SU-DHL-6 (cell line): ENCODE measurements around the gene TAF11.

Source experiments
- H2AFZ ChIP-seq: fragments of 200-600 bp; sonication (generic); 2 replicates; pipeline ENCODE4 v1.6.1; 2014; ENCODE audit warnings: low read depth, mild to moderate bottlenecking, moderate library complexity, mixed read lengths, antibody characterized with exemption, low read length; ENCODE audit not compliant: severe bottlenecking
- H3F3A ChIP-seq: fragments of 200-600 bp; shearing (Covaris generic); 2 replicates; pipeline ENCODE4 v1.6.0; 2016; ENCODE audit warnings: antibody characterized with exemption, mild to moderate bottlenecking; ENCODE audit not compliant: insufficient read depth
- H3K27ac ChIP-seq: fragments of 200-600 bp; sonication (generic); 2 replicates; pipeline ENCODE4 v1.5.1; 2016; ENCODE audit warnings: low read depth, mild to moderate bottlenecking, low read length, moderate library complexity, mixed read lengths
- H3K27me3 ChIP-seq: fragments of 200-600 bp; sonication (generic), shearing (Covaris generic); 2 replicates; pipeline ENCODE4 v1.6.0; 2014; ENCODE audit warnings: mild to moderate bottlenecking, low read length
- H3K36me3 ChIP-seq: fragments of 200-600 bp; sonication (generic); 2 replicates; pipeline ENCODE4 v1.6.1; 2014; ENCODE audit warnings: mild to moderate bottlenecking, low read length, mixed read lengths
- H3K4me2 ChIP-seq: fragments of 300-600, 200-600 bp; shearing (Covaris generic), sonication (generic); 2 replicates; pipeline ENCODE4 v1.6.0; 2014; ENCODE audit warnings: low read length, low read depth, mild to moderate bottlenecking; ENCODE audit not compliant: poor library complexity, severe bottlenecking
- H3K4me3 ChIP-seq: fragments of 200-600 bp; sonication (generic); 2 replicates; pipeline ENCODE4 v1.5.1; 2014; ENCODE audit warnings: antibody characterized with exemption, low read length, mild to moderate bottlenecking, mixed read lengths; ENCODE audit not compliant: insufficient read depth, poor library complexity, severe bottlenecking
- H3K79me2 ChIP-seq: fragments of 200-600 bp; sonication (generic); 2 replicates; pipeline ENCODE4 v1.6.1; 2014; ENCODE audit warnings: mild to moderate bottlenecking, low read length, moderate library complexity; ENCODE audit not compliant: insufficient read depth
- H3K9ac ChIP-seq: fragments of 200-600 bp; sonication (generic); 2 replicates; pipeline ENCODE4 v1.7.0; 2014; ENCODE audit warnings: mild to moderate bottlenecking, low read length
- H3K9me2 ChIP-seq: fragments of 200-600 bp; sonication (generic); replicated peaks from 2 replicates; pipeline ENCODE4 v1.6.1; 2014; ENCODE audit warnings: low read length; ENCODE audit not compliant: insufficient read depth
- H3K9me3 ChIP-seq: fragments of 200-600 bp; sonication (generic); 2 replicates; pipeline ENCODE4 v1.6.1; 2014; ENCODE audit warnings: low read length, mixed read lengths; ENCODE audit not compliant: insufficient read depth
- H4K20me1 ChIP-seq: fragments of 200-600 bp; sonication (generic); 2 replicates; pipeline ENCODE4 v1.6.1; 2014; ENCODE audit warnings: low read depth, mild to moderate bottlenecking, antibody characterized with exemption, low read length, moderate library complexity, mixed read lengths
- EZH2phosphoT487 ChIP-seq: fragments of 200-600 bp; sonication (generic), shearing (Covaris generic); conservative IDR thresholded peaks from 2 replicates; pipeline ENCODE4 v1.6.1; 2018; ENCODE audit warnings: mild to moderate bottlenecking, antibody characterized with exemption, low read length, moderate library complexity, mixed read lengths
- TF ChIP-seq, protein P1 (sequence below): fragments of 200-600 bp; sonication (generic); IDR thresholded peaks from one replicate; pipeline ENCODE4 v1.5.1; 2017; ENCODE audit warnings: antibody characterized with exemption, mild to moderate bottlenecking, low read length, moderate library complexity; ENCODE audit not compliant: insufficient read depth, poor library complexity, severe bottlenecking

Gene TAF11

DNA sequence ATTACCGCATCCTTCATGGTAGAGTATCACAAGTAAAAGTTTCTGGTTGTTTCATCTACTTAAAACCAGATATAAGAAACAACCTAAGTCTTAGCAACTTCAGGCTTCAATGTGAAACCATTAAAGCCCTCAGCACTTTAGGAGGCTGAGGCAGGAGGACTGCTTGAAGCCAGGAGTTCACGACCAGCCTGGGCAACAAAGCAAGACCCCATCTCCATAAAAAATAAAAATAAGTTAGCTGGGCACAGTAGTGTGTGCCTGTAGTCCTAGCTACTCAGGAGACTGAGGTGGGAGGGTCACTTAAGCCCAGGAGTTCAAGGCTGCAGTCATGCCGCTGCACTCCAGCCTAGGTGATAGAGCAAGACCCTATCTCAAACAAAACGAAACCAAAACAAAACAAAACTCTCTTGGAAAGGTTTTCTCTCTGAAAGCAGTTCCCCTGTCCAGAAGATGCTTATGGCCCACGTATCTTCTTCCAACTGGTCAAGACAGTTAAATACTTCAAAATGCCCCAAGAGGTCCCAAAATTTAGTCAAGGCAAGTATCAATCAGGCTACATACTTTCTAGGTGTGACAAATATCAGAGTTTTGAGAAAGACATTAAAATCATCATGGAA lies 9.9 kb downstream of the TAF11 start:
- no peak overlapping the region for H2AFZ ChIP-seq
- H3K79me2 ChIP-seq = 0 out of 2 replicates have a peak, but pooled peaks cover 3% of the 10 kb centered on the region
- no peak overlapping the region for H3K9ac ChIP-seq
- H3K27ac ChIP-seq = no peak overlapping the region
- H3K4me2 ChIP-seq = no peak overlapping the region
- no peaks in the 10 kb centered on the region for H4K20me1 ChIP-seq
- H3K9me2 ChIP-seq = no peaks in the 10 kb centered on the region
- no peaks in the 10 kb centered on the region for H3K9me3 ChIP-seq
- no peak overlapping the region for H3K4me3 ChIP-seq
- TF ChIP-seq, protein P1, sequence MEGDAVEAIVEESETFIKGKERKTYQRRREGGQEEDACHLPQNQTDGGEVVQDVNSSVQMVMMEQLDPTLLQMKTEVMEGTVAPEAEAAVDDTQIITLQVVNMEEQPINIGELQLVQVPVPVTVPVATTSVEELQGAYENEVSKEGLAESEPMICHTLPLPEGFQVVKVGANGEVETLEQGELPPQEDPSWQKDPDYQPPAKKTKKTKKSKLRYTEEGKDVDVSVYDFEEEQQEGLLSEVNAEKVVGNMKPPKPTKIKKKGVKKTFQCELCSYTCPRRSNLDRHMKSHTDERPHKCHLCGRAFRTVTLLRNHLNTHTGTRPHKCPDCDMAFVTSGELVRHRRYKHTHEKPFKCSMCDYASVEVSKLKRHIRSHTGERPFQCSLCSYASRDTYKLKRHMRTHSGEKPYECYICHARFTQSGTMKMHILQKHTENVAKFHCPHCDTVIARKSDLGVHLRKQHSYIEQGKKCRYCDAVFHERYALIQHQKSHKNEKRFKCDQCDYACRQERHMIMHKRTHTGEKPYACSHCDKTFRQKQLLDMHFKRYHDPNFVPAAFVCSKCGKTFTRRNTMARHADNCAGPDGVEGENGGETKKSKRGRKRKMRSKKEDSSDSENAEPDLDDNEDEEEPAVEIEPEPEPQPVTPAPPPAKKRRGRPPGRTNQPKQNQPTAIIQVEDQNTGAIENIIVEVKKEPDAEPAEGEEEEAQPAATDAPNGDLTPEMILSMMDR = no peak
- TF ChIP-seq EZH2phosphoT487 = no peak
- peaks cover 7% of the 10 kb centered on the region for H3F3A ChIP-seq
- no peaks in the 10 kb centered on the region for H3K27me3 ChIP-seq
- peaks cover 23% of the 10 kb centered on the region; the same call in 1 of the 2 replicates for H3K36me3 ChIP-seq

DNA sequence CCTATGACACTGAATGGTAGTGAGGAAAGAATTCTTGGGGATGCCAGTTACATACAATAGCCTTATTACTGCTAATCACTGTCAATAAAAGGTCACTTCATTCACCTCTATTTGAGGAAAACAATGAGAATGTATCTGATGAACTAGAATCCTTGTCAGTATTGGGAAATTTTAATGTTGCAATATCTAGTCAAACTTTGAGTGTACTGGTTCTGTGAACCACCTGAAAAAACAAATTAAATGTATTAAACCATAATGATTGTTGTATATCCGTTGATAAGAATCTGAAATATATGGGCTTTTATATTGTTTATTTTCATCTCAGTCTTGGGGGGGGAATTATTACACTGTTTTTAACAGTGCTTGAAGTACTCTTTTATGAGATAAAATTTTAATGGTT lies 10.6 kb downstream of the TAF11 start:
- H2AFZ ChIP-seq = no peak overlapping the region
- no peaks in the 10 kb centered on the region for H3K9me2 ChIP-seq
- no peaks in the 10 kb centered on the region for H3K79me2 ChIP-seq
- no peaks in the 10 kb centered on the region for H3K27me3 ChIP-seq
- H4K20me1 ChIP-seq = no peaks in the 10 kb centered on the region
- H3K4me3 ChIP-seq = no peak overlapping the region
- peaks cover 23% of the 10 kb centered on the region; the same call in 1 of the 2 replicates for H3K36me3 ChIP-seq
- no peak for TF ChIP-seq EZH2phosphoT487
- TF ChIP-seq, protein P1 = no peak
- H3K9me3 ChIP-seq = no peaks in the 10 kb centered on the region
- H3F3A ChIP-seq = peaks cover 7% of the 10 kb centered on the region
- no peak overlapping the region for H3K4me2 ChIP-seq
- H3K27ac ChIP-seq = no peak overlapping the region
- no peak overlapping the region for H3K9ac ChIP-seq

DNA sequence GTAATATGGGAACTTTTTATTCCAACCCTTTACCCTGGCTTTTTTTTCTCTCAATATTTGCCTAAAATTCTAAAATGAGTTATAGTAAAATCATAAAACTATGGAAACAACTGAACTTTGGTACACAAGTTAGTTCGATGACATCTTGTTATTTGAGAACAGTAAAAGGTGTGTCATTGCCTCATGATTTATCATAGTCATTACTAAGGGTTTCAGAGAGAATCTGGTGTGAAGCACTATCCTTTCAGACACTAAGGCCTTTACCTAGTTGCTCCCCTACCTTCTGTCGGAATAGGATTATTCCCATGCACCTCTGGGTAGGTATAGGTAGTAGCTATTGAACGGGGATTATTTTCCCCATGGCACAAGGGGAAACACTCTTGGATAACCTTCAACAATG lies 11.4 kb downstream of the TAF11 start:
- Histone ChIP-seq H3K4me2 (no peak overlapping the region), H3F3A (peaks cover 7% of the 10 kb centered on the region), H3K79me2 (no peaks in the 10 kb centered on the region), H3K36me3 (peaks cover 23% of the 10 kb centered on the region; the same call in 1 of the 2 replicates), H3K9me3 (no peaks in the 10 kb centered on the region), H3K27me3 (no peaks in the 10 kb centered on the region), H3K4me3 (no peak overlapping the region), H3K9ac (no peak overlapping the region), H2AFZ (no peak overlapping the region), H4K20me1 (no peaks in the 10 kb centered on the region), H3K9me2 (no peaks in the 10 kb centered on the region), H3K27ac (no peak overlapping the region)
- no peak for TF ChIP-seq EZH2phosphoT487
- TF ChIP-seq, protein P1 = no peak
